HG02943 (cell line): ENCODE results near the gene SCYL3.
A peak's percentile ranks its signal among the peaks of the same experiment; 100 is the strongest.

Source experiments
- ATAC-seq: cut with Tn5 transposase; IDR thresholded peaks from one replicate; pipeline ENCODE4 v1.9.1; 2021; ENCODE audit warnings: mild to moderate bottlenecking, low read depth, moderate library complexity; ENCODE audit not compliant: unreplicated experiment

Gene SCYL3

GRCh38 chr1:169900571-169900970 lies 6.9 kb upstream of the SCYL3 start:
- ATAC-seq: no peak

GRCh38 chr1:169899519-169900217 lies 6.0 kb upstream of the SCYL3 start:
- no peak for ATAC-seq

DNA sequence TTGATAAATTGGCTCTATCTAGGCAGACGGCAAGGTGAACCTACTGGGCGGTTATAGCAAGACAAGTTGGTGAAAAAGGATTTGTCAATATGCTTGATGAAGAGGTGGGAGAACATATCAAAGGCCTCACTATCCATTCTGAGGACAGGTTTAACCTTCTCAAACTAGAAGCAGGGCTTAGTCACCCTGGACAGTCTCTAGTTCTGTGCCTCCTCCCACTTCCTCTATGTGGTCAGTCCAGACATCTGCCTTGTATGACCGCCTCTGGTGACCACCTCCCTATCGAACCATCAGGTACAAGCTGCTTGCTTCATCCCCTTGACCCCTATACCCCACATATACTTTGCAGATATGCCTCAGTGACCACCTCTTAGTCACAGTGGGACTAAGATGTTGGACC lies 2.3 kb upstream of the SCYL3 start:
- no peak for ATAC-seq

DNA sequence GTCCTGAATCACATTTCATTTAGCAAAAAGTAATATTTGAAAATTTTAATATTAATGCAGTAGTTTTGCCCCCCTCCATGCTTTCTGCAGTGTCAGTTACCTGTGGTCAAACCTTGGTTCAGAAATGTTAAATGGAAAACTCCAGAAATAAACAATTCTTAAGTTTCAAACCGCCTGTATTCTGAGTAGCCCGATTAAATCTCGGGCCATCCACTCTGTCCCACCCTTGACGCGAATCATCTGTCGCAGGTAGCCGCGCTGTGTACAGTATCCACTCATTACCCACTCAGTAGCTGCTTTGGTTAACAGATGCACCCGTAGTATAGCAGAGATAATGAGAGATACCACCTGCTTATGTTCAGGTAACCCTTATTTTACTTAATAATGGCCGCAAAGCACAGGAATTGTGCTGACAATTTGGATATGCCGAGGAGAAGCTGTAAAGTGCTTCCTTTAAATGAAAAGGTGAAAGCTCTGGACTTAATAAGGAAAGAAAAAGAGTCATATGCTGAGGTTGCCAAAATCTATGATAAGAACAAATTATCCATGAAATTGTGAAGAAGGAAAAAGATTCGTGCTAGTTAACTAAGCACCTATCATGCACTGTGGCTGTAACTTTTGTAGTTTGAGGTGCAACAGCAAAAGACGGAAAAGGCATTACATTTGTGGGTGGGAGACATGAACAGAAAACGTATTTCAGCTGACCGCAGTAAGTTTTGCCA lies 889 bp upstream of the SCYL3 start:
- no peak for ATAC-seq

DNA sequence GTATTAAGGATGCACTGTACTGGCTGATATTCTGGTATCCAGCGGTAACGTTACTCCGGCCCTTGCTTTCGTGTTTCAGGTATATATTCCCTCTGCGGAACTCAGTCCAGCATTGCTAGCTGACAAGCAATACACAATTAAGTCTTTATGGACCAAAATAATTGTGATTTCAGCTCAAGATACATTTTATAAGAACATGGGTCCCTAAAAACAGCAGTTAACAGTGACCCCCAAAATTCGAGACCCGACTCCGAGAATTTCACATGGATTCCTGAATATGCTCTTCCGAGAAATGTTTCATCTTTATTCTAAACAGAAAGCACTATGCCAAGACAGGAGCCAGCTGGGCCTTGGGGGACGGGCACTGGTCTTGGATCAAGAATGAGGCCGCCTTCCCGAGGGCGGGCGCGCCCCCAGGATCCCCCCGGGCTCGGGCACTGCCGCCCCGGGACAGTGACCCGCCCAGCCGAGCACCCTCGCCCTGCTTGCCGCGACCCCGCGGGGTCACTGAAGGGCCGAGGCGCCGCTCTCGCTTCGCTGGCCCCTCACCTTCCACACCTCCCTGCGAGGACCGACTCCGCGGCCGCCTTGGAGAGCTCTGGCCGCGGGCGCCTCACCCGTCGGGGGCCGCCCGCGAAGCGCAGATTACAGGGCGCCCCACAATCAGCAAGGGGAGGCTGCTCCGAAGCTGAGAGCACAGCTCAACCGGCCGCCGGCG lies 610 bp downstream of the SCYL3 start:
- ATAC-seq: peak; percentile 8

DNA sequence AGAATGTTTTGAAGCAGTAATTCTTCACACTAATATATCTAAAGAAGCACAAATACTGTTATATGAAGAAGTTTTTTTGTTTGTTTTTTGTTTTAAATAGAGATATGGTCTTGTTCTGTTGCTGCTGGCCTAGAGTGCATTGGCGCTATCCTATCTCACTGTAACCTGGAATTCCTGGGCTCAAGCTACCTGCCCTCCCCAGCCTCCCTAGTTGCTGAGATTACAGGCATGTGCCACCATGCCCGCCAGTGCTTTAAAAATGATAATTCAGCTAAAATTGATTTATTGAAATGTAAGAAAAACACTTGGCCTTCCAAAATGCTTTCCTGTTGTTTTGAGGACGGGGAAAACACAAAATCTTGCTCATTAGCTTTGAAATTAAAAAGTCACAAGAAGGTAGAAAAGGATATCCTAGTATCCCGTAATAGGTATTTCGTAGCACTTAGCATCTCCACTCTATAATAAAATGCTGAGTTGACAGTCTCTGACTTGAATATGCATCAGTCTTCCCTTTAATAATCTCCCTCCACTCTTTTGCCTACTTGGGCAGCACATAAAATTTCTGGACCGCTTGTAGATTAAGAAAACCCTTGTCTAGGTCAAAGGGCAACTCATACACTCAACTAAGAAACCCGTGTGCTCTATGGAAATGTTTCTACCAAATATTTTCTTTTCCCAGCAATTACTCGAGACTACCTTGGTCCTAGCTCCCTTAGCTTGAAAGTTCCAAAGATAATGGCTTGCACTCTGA lies 1.3 kb downstream of the SCYL3 start:
- ATAC-seq: no peak

DNA sequence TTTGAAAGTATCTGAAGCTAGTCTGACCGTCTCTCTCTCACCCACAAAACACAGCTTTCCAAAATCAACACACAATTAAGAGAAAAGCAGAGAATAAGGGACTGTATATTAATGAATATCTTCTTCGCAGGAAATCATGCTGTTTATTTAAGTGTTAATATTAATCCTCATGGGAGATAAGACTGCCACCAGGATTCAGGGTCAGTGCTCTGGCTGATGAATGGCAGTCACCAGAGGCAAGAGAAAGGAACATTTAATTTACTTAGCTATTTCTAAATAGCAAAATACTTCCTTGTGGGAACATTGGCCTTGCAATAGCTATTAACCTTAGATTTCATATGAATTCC lies 2.2 kb downstream of the SCYL3 start:
- ATAC-seq: no peak

DNA sequence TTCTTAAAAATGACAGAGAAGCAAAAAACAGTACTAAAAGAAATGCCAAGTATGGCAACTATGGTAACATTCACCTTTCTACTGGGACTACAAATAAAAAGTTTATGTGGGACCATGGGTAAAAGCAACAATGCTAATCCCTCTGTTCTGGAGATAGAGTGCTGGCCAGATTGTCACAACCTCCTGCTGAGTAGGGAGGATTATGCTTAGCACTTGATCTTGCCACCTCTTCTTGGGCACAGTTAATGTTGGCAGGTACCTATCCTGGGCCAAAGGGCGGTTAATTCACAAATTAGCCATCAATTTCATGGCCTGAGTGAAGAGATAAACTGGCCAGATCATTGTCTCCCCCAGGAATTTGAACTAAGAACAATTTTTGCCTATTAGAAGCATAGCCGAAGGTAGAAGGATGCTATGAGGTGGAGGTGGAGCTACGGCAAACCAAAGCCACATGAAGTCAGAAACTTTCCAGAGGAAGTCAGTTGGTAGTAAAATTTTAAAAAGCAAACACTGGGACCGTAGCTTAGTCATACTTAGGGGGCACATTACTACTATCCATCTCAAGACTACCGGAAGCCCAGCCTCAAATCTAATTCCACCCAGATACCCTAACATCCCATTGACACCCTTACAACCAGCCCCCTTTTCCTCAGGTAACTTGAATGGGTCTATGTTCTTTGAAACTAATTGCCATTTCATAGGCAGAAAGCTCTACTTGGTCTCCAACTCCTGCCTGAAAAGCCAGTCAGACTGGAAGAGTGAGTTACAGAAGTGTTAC lies 2.7 kb downstream of the SCYL3 start:
- no peak for ATAC-seq

GRCh38 chr1:169889871-169890270 lies 3.8 kb downstream of the SCYL3 start:
- no peak for ATAC-seq

GRCh38 chr1:169886931-169887330 lies 6.8 kb downstream of the SCYL3 start:
- no peak for ATAC-seq

- no peak for ATAC-seq
Measured at GRCh38 chr1:169886422-169886821, 7.3 kb downstream of the SCYL3 start.

- no peak for ATAC-seq
Measured at GRCh38 chr1:169885207-169885606, 8.5 kb downstream of the SCYL3 start.

DNA sequence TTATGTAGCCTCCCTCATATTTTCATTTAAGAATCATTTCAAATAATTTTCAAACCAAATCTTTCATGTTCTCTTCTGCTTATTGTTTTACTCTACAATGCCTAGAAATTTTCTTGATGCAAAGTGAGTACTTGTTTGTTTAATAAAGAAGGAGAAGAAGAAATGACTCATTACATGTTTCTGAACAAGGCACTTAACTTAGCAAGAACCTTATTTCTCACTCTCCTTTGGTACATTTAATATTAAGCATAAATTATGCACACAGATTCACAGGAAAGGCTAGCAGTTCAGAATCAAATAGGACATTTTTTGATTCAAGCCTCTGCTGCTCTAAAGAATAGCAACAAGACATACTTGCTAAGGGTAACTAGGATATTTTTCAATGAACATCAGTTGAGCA lies 9.1 kb downstream of the SCYL3 start:
- no peak for ATAC-seq

DNA sequence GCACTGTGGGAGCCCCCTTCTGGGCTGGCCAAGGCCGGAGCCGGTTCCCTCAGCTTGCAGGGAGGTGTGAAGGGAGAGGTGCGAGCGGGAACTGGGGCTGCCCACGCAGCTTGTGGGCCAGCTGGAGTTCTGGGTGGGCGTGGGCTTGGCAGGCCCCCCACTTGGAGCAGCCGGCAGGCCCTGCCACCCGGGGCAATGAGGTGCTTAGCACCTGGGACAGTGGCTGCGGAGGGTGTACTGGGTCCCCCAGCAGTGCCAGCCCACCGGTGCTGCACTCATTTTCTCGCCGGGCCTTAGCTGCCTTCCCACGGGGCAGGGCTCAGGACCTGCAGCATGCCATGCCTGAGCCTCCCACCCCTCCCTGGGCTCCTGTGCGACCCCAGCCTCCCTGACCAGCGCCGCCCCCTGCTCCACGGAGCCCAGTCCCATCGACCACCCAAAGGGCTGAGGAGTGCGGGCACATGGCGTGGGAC lies 11.6 kb downstream of the SCYL3 start:
- ATAC-seq: no peak

DNA sequence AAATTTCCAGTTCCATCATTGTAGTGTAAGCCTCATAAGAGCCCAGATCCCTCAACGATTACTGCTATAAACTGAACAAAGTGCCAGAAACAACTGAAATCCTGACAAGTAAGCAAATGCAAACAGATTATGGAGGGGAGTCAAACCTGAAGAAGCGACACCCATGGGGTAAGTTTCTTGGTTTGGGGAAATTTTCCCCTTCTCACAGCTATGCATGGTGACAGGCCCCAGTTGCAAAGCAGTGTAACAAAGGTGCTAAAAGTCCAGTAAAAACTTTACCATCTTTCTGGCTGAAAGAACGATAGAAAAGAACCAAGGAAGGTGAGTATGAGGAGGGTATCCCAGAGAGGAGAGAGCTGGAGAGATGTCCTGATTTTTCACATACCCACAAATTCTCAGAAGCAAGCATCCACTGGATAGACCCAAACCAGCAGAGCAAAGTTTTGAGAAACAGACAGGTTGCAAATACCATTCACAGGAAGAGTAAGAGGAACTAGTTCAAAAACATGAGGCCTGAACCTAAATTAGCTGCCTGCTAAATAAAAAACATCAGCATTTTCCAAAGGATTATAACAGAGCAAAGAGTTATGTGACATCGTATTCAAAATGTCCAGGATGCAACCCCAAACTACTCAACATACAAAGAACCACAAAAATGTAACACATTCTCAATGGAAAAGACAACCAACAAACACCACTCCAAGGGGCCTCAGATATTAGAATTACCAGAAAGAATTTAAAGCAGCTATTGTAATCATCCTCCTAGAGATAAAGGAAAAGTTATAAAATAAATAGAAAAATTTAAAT lies 14.5 kb downstream of the SCYL3 start:
- ATAC-seq: no peak

- ATAC-seq: no peak
Measured at GRCh38 chr1:169878498-169878897, 15.2 kb downstream of the SCYL3 start.

DNA sequence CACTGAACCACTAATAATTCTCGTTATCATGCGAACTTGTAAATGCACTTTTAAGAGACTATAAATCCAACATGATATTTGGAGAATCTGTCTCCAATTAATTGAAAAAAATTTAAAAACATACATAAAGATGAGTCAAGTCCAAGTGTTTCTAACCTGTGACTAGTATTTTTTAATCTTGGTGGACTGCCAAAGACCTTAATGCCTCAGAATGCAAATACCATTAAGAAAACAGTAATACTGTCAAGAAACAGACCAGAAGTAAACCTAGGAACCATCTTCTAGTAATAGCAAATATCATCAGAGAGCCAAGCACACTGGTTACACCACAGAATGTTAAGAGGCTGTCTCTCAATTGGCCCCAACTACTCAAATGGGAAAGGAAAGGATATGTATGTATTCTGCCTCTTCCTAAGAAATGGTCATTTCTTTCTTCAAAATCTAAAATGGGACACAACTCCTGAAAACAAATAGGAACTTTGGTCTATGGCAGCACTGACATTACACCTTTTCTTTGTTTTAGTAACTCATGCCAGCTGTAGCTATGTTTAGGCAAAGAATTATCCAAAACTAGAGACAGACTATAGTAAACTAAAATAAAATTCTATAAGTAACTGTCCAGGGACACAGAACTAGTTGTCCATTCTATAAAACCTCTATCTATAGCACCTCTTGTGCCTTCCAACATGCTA lies 15.8 kb downstream of the SCYL3 start:
- ATAC-seq: no peak

GRCh38 chr1:169874229-169874628 lies 19.5 kb downstream of the SCYL3 start:
- ATAC-seq: no peak
